Measurements from ENCODE around the gene PHF12. TPM values are rescaled to one million over a fixed set of nuclear protein-coding genes. Genes with fewer than 3 reads are reported as not detected.

The PHF12 gene
- total and polyA plus RNA-seq, 2 of the 13 experiments (the other 11 are each of a cell fraction or from before 2014, with no cell fraction given), result 9.8 to 17.1 TPM

DNA sequence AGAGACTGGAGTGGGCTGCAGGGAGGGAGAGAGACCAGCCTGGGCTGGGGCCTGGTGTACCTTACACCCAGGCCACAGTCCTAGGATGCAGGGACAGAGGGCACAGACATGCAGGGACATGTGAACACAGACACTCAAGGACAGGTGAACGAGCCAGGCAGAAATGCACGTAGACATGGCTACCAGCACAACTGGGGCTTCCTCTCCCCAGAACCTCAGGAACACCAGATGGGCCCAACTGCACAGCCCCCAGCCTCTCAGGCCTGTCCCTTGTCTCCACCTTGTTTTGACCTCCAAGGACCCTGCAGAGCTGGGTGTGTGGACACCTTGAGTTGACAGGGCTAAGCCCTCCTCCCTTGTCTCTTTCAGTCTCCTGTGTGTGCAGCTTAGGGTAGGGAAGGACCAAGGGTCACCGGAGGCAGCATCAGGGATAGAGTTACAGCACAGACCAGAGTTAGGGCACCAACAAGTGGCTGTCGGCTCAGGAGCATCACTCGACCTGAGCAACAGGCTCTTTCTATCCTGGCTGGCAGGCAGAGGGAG, 45.3 kb upstream of the PHF12 start (continued):
- TF ChIP-seq ZNF350 (CRISPR knock-in tag; IDR thresholded peaks at IDR 0.05; ENCODE audit: borderline replicate concordance, low read depth), result no peak
- no peak for TF ChIP-seq ZNF225 (CRISPR knock-in tag; IDR thresholded peaks at IDR 0.05)
- no peak for TF ChIP-seq TBX3 (IDR thresholded peaks at IDR 0.05; ENCODE audit: borderline replicate concordance)
- TF ChIP-seq TBP (CRISPR knock-in tag; IDR thresholded peaks at IDR 0.05), result no peak
- TF ChIP-seq PAXIP1 (CRISPR knock-in tag; conservative IDR thresholded peaks at IDR 0.05), result peak; percentile 94
- no peak for TF ChIP-seq MAFF (IDR thresholded peaks at IDR 0.05; ENCODE audit: low read depth, low read length)
- TF ChIP-seq IRF9 (CRISPR knock-in tag; IDR thresholded peaks at IDR 0.05; ENCODE audit: borderline replicate concordance), result peak; percentile 89; the same call in 1 of the 2 replicates
- TF ChIP-seq, protein P1, sequence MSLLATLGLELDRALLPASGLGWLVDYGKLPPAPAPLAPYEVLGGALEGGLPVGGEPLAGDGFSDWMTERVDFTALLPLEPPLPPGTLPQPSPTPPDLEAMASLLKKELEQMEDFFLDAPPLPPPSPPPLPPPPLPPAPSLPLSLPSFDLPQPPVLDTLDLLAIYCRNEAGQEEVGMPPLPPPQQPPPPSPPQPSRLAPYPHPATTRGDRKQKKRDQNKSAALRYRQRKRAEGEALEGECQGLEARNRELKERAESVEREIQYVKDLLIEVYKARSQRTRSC (CRISPR knock-in tag; IDR thresholded peaks at IDR 0.05; ENCODE audit: low read depth), result peak; percentile 41
- TF ChIP-seq MEF2D (CRISPR knock-in tag; IDR thresholded peaks at IDR 0.05), result no peak; the same call in none of the 2 replicates
- TF ChIP-seq ZNF468 (CRISPR knock-in tag; IDR thresholded peaks at IDR 0.05), result no peak
- TF ChIP-seq ZNF317 (CRISPR knock-in tag; IDR thresholded peaks at IDR 0.05), result no peak
- TF ChIP-seq, protein P2, sequence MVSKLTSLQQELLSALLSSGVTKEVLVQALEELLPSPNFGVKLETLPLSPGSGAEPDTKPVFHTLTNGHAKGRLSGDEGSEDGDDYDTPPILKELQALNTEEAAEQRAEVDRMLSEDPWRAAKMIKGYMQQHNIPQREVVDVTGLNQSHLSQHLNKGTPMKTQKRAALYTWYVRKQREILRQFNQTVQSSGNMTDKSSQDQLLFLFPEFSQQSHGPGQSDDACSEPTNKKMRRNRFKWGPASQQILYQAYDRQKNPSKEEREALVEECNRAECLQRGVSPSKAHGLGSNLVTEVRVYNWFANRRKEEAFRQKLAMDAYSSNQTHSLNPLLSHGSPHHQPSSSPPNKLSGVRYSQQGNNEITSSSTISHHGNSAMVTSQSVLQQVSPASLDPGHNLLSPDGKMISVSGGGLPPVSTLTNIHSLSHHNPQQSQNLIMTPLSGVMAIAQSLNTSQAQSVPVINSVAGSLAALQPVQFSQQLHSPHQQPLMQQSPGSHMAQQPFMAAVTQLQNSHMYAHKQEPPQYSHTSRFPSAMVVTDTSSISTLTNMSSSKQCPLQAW (CRISPR knock-in tag; IDR thresholded peaks at IDR 0.05), result peak; percentile 38; the same call in 1 of the 2 replicates
- no peak for TF ChIP-seq CBX5 (CRISPR knock-in tag; IDR thresholded peaks at IDR 0.05; ENCODE audit: borderline replicate concordance)
- no peak for TF ChIP-seq PHF5A (CRISPR knock-in tag; IDR thresholded peaks at IDR 0.05; ENCODE audit: low read depth, unreplicated experiment)
- TF ChIP-seq ZNF891 (CRISPR knock-in tag; IDR thresholded peaks at IDR 0.05), result no peak
- no peak for TF ChIP-seq SSRP1 (CRISPR knock-in tag; IDR thresholded peaks at IDR 0.05)
- peak; percentile 23 for TF ChIP-seq FOXP4 (CRISPR knock-in tag; IDR thresholded peaks at IDR 0.05)
